IPS-15b (cell line): Measurements from ENCODE around the gene SLC9A1.

ENCODE experiments used
- H3K27me3 ChIP-seq: one replicate; pipeline ENCODE4 v1.6.1; 2013; ENCODE audit warnings: low read length; ENCODE audit not compliant: control insufficient read depth, insufficient read depth
- H3K36me3 ChIP-seq: one replicate; pipeline ENCODE4 v1.6.1; 2013; ENCODE audit warnings: low read length; ENCODE audit not compliant: control insufficient read depth, insufficient read depth
- H3K4me1 ChIP-seq: one replicate; pipeline ENCODE4 v1.6.1; 2013; ENCODE audit warnings: mild to moderate bottlenecking, low read length; ENCODE audit not compliant: control insufficient read depth, insufficient read depth
- H3K4me3 ChIP-seq: one replicate; pipeline ENCODE4 v1.5.1; 2013; ENCODE audit warnings: low read depth, low read length
- H3K9ac ChIP-seq: one replicate; pipeline ENCODE4 v1.6.1; 2013; ENCODE audit warnings: low read depth, mild to moderate bottlenecking, low read length
- H3K9me3 ChIP-seq: one replicate; pipeline ENCODE4 v1.6.1; 2013; ENCODE audit warnings: mild to moderate bottlenecking, low read length; ENCODE audit not compliant: control insufficient read depth, insufficient read depth

Gene SLC9A1

GRCh38 chr1:27100335-27101053 is 54.4 kb downstream of the SLC9A1 start:
- Histone ChIP-seq H3K4me1 (peaks cover 7% of the 10 kb centered on the region), H3K9ac (no peak overlapping the region), H3K27me3 (no peaks in the 10 kb centered on the region), H3K4me3 (no peak overlapping the region), H3K36me3 (peaks cover under 1% of the 10 kb centered on the region), H3K9me3 (no peaks in the 10 kb centered on the region)

GRCh38 chr1:27099587-27100334 is 55.2 kb downstream of the SLC9A1 start:
- H3K9me3 ChIP-seq, result no peaks in the 10 kb centered on the region
- peaks cover 7% of the 10 kb centered on the region for H3K4me1 ChIP-seq
- no peak overlapping the region for H3K4me3 ChIP-seq
- no peaks in the 10 kb centered on the region for H3K36me3 ChIP-seq
- H3K27me3 ChIP-seq, result no peaks in the 10 kb centered on the region
- H3K9ac ChIP-seq, result no peak overlapping the region

DNA sequence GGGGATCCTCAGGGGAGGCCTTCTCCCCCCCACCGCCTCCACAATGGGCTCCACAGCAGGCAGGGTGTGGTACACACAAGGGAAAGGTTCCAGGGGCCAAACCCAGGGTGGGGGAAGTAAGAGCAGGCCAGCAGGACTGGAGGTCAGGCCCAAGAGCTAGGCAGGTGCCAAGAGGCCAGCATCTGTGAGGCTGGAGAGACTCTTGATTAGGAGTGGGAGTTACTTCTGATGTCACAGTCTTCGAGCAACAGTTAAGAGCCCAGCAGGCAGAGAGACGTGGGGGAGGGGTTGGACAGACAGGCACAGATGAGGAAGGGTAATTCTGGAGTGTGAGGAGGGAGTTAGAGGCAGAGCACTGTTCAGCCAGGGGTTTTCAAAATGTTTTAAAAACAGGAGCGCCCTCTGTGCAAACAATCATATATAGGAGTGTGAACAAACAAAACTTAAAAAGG is 55.8 kb downstream of the SLC9A1 start:
- peaks cover 7% of the 10 kb centered on the region for H3K4me1 ChIP-seq
- no peaks in the 10 kb centered on the region for H3K27me3 ChIP-seq
- no peaks in the 10 kb centered on the region for H3K9me3 ChIP-seq
- H3K4me3 ChIP-seq, result no peak overlapping the region
- no peaks in the 10 kb centered on the region for H3K36me3 ChIP-seq
- H3K9ac ChIP-seq, result no peak overlapping the region

- Histone ChIP-seq H3K9me3 (no peaks in the 10 kb centered on the region), H3K27me3 (no peaks in the 10 kb centered on the region), H3K4me3 (no peak overlapping the region), H3K4me1 (peaks cover 7% of the 10 kb centered on the region), H3K36me3 (no peaks in the 10 kb centered on the region), H3K9ac (no peak overlapping the region)
These were observed 56.3 kb downstream of the SLC9A1 start for GRCh38 chr1:27098431-27099134.

GRCh38 chr1:27097484-27097917 is 57.4 kb downstream of the SLC9A1 start:
- H3K4me3 ChIP-seq, result no peak overlapping the region
- peaks cover 7% of the 10 kb centered on the region for H3K4me1 ChIP-seq
- H3K27me3 ChIP-seq, result no peaks in the 10 kb centered on the region
- H3K36me3 ChIP-seq, result no peaks in the 10 kb centered on the region
- no peak overlapping the region for H3K9ac ChIP-seq
- H3K9me3 ChIP-seq, result no peaks in the 10 kb centered on the region

DNA sequence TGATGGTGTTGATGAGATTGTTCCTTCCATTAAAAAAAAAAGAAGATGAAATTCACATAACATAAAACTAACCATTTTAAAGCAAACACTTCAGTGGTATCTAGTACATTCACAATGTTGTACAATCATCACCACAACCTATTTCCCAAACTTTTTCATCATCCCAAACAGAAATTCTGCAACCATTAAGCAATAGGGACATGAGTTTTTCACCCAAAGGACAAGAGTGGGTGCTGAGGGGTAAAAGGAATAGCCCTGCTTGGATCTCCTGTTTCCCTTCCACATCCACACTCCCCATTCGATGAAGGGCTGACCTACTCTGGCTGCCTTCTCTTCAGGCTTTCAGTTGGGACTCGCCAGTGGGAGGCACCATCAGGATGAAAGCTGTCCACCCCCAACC is 59.3 kb downstream of the SLC9A1 start:
- Histone ChIP-seq H3K4me3 (no peak overlapping the region), H3K27me3 (no peaks in the 10 kb centered on the region), H3K4me1 (peaks cover 7% of the 10 kb centered on the region), H3K9ac (no peak overlapping the region), H3K36me3 (no peaks in the 10 kb centered on the region), H3K9me3 (no peaks in the 10 kb centered on the region)

DNA sequence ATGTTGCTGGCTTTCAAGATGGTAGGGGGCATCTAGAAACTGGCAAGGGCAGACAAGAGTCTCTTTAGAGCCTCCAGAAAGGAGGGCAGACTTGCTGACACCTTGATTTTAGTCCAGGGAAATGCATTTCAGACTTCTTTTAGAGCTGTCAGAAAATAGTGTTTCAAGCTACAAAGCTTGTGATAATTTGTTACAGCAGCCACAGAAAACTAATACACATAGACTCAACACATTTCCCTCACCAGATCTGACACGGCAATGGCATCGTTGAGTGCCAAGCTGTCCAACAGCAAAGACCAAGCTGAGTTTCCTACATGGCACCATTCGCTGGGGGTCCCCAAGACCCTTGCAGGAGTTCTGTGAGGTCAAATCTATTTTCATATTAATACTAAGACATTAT is 62.0 kb downstream of the SLC9A1 start:
- no peak overlapping the region for H3K9ac ChIP-seq
- no peaks in the 10 kb centered on the region for H3K9me3 ChIP-seq
- H3K4me3 ChIP-seq, result no peak overlapping the region

GRCh38 chr1:27090911-27091310 is 64.0 kb downstream of the SLC9A1 start:
- no peak overlapping the region for H3K4me3 ChIP-seq
- peaks cover 2% of the 10 kb centered on the region for H3K27me3 ChIP-seq
- H3K36me3 ChIP-seq, result no peaks in the 10 kb centered on the region
- no peaks in the 10 kb centered on the region for H3K9me3 ChIP-seq
- no peak overlapping the region for H3K9ac ChIP-seq
- H3K4me1 ChIP-seq, result no peaks in the 10 kb centered on the region

More for the DNA sequence above, 62.0 kb downstream of the SLC9A1 start:
- H3K27me3 ChIP-seq, result no peaks in the 10 kb centered on the region
- no peaks in the 10 kb centered on the region for H3K4me1 ChIP-seq
- H3K36me3 ChIP-seq, result no peaks in the 10 kb centered on the region

DNA sequence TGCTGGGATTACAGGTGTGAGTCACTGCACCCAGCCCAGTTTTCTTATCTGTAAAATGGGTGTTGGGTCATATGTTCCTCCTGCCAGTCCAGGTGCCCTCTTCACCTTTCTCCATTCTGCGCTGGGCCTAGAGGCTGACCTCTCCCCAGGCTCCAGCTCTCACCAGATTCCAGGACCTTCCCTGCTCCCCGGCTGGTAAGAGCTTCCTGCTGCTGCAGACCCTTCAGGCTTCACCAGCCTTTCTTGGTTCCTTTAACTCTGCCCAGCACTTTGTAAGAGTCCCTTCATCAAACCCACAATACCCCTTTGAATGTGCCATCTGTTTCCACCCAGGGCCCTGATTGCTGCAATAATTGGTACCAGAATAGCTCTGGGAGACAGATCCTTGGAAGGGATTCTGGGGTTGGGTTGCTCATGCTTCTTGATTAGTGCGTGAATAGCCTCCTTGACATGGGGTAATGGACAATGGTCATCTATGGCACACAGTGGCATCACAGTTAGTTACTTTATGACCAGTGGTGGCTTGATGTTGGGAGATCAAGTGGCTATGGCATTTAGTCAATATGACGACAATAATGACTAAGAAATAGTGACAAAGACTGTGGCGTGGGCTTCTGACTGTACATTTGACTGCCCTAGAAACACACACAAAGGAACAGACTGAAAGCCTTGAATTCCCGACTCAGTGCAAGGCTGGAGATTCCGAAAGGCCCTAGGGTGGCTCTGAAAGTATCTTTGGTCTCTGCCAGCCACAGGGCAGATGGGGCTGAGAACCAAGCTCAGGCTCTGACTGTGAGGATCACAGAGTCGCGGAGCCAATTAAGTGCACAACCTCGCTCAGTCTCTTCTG is 67.3 kb downstream of the SLC9A1 start:
- Histone ChIP-seq H3K27me3 (peaks cover 2% of the 10 kb centered on the region), H3K9me3 (no peaks in the 10 kb centered on the region), H3K36me3 (no peaks in the 10 kb centered on the region), H3K9ac (no peak overlapping the region), H3K4me3 (no peak overlapping the region), H3K4me1 (no peaks in the 10 kb centered on the region)

DNA sequence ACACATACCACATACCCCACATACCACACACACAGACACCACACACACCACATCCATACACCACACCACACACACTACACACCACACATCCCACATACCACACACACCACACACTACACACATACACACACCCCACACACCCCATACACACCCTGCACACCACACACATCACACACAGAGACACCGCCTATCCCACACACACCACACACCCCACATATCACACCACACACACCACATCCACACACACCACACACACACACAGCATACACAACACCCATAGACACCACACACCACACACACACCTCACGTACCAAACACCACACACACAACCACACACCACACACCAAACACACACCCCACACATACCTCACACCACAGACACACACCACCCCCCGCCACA is 68.3 kb downstream of the SLC9A1 start:
- H3K9me3 ChIP-seq, result no peaks in the 10 kb centered on the region
- H3K4me3 ChIP-seq, result no peak overlapping the region
- H3K9ac ChIP-seq, result no peak overlapping the region
- no peaks in the 10 kb centered on the region for H3K4me1 ChIP-seq
- no peaks in the 10 kb centered on the region for H3K36me3 ChIP-seq
- peaks cover 2% of the 10 kb centered on the region for H3K27me3 ChIP-seq

- H3K27me3 ChIP-seq, result peaks cover 2% of the 10 kb centered on the region
- no peaks in the 10 kb centered on the region for H3K36me3 ChIP-seq
- no peaks in the 10 kb centered on the region for H3K9me3 ChIP-seq
- no peak overlapping the region for H3K4me3 ChIP-seq
- no peak overlapping the region for H3K9ac ChIP-seq
- H3K4me1 ChIP-seq, result no peaks in the 10 kb centered on the region
These were observed 68.9 kb downstream of the SLC9A1 start for GRCh38 chr1:27086026-27086425.
